KOPT-K1 (cell line): Measurements from ENCODE around the gene UCHL3.

Experiments
- H3K27ac ChIP-seq: fragments of 200-600 bp; sonication (generic); 2 replicates; pipeline ENCODE4 v1.5.1; 2016; ENCODE audit warnings: antibody characterized with exemption, mild to moderate bottlenecking, low read depth, low read length; ENCODE audit not compliant: poor library complexity, severe bottlenecking
- H3K36me3 ChIP-seq: fragments of 200-600 bp; sonication (generic); 2 replicates; pipeline ENCODE4 v1.5.1; 2017; ENCODE audit warnings: antibody characterized with exemption, mild to moderate bottlenecking, low read length, moderate library complexity; ENCODE audit not compliant: insufficient read depth
- H3K9me3 ChIP-seq: fragments of 200-600 bp; sonication (generic); 2 replicates; pipeline ENCODE4 v1.5.1; 2017; ENCODE audit warnings: antibody characterized with exemption, low read length, mild to moderate bottlenecking; ENCODE audit not compliant: insufficient read depth, poor library complexity, severe bottlenecking

The UCHL3 gene

GRCh38 chr13:75581874-75582640 lies 32.5 kb downstream of the UCHL3 start:
- peaks cover 42% of the 10 kb centered on the region for H3K36me3 ChIP-seq

GRCh38 chr13:75583091-75583490 lies 33.5 kb downstream of the UCHL3 start:
- Histone ChIP-seq H3K27ac (no peak overlapping the region), H3K36me3 (peaks cover 41% of the 10 kb centered on the region), H3K9me3 (peaks cover 21% of the 10 kb centered on the region)

More at GRCh38 chr13:75581874-75582640, 32.5 kb downstream of the UCHL3 start:
- H3K27ac ChIP-seq, result no peak overlapping the region
- peaks cover 21% of the 10 kb centered on the region for H3K9me3 ChIP-seq

- Histone ChIP-seq H3K36me3 (peaks cover 55% of the 10 kb centered on the region), H3K9me3 (peaks cover 21% of the 10 kb centered on the region), H3K27ac (no peak overlapping the region)
Measured at GRCh38 chr13:75585153-75585552, 35.6 kb downstream of the UCHL3 start.

- Histone ChIP-seq H3K36me3 (peaks cover 49% of the 10 kb centered on the region), H3K9me3 (peaks cover 17% of the 10 kb centered on the region), H3K27ac (no peak overlapping the region)
Measured at GRCh38 chr13:75587679-75588078, 38.1 kb downstream of the UCHL3 start.

- H3K27ac ChIP-seq, result no peak overlapping the region
- H3K36me3 ChIP-seq, result peaks cover 43% of the 10 kb centered on the region
- H3K9me3 ChIP-seq, result no peaks in the 10 kb centered on the region
Measured at GRCh38 chr13:75596657-75597182, 47.1 kb downstream of the UCHL3 start.

- H3K9me3 ChIP-seq, result no peaks in the 10 kb centered on the region
- H3K36me3 ChIP-seq, result peaks cover 57% of the 10 kb centered on the region
- H3K27ac ChIP-seq, result no peak overlapping the region
Measured at GRCh38 chr13:75600371-75600770, 50.8 kb downstream of the UCHL3 start.

GRCh38 chr13:75603038-75603437 lies 53.4 kb downstream of the UCHL3 start:
- Histone ChIP-seq H3K36me3 (peaks cover 60% of the 10 kb centered on the region), H3K9me3 (no peaks in the 10 kb centered on the region), H3K27ac (no peak overlapping the region)

- H3K36me3 ChIP-seq, result peaks cover 39% of the 10 kb centered on the region
- H3K27ac ChIP-seq, result no peak overlapping the region
- no peaks in the 10 kb centered on the region for H3K9me3 ChIP-seq
Measured at GRCh38 chr13:75607447-75607846, 57.9 kb downstream of the UCHL3 start.

GRCh38 chr13:75610466-75610865 lies 60.9 kb downstream of the UCHL3 start:
- Histone ChIP-seq H3K9me3 (no peaks in the 10 kb centered on the region), H3K27ac (no peak overlapping the region)

GRCh38 chr13:75612354-75612753 lies 62.8 kb downstream of the UCHL3 start:
- Histone ChIP-seq H3K36me3 (peaks cover 13% of the 10 kb centered on the region), H3K9me3 (no peaks in the 10 kb centered on the region), H3K27ac (no peak overlapping the region)

More at GRCh38 chr13:75610466-75610865, 60.9 kb downstream of the UCHL3 start:
- H3K36me3 ChIP-seq, result peaks cover 21% of the 10 kb centered on the region

- no peak overlapping the region for H3K27ac ChIP-seq
- peaks cover 5% of the 10 kb centered on the region; the same call in 1 of the 2 replicates for H3K36me3 ChIP-seq
- no peaks in the 10 kb centered on the region for H3K9me3 ChIP-seq
Measured at GRCh38 chr13:75617230-75617629, 67.6 kb downstream of the UCHL3 start.

GRCh38 chr13:75618308-75618707 lies 68.7 kb downstream of the UCHL3 start:
- peaks cover 5% of the 10 kb centered on the region; the same call in 1 of the 2 replicates for H3K36me3 ChIP-seq
- H3K27ac ChIP-seq, result no peak overlapping the region
- no peaks in the 10 kb centered on the region for H3K9me3 ChIP-seq

GRCh38 chr13:75620020-75620419 lies 70.4 kb downstream of the UCHL3 start:
- H3K36me3 ChIP-seq, result peaks cover 5% of the 10 kb centered on the region; the same call in 1 of the 2 replicates
- no peak overlapping the region for H3K27ac ChIP-seq
- no peaks in the 10 kb centered on the region for H3K9me3 ChIP-seq

GRCh38 chr13:75621147-75621546 lies 71.6 kb downstream of the UCHL3 start:
- H3K9me3 ChIP-seq, result no peaks in the 10 kb centered on the region
- H3K36me3 ChIP-seq, result peaks cover 13% of the 10 kb centered on the region; the same call in 1 of the 2 replicates
- no peak overlapping the region for H3K27ac ChIP-seq

- 0 out of 2 replicates have a peak, but pooled peaks cover 8% of the 10 kb centered on the region for H3K36me3 ChIP-seq
- no peaks in the 10 kb centered on the region for H3K9me3 ChIP-seq
- no peak overlapping the region for H3K27ac ChIP-seq
Measured at GRCh38 chr13:75628801-75629200, 79.2 kb downstream of the UCHL3 start.

GRCh38 chr13:75633285-75633684 lies 83.7 kb downstream of the UCHL3 start:
- H3K36me3 ChIP-seq, result no peaks in the 10 kb centered on the region
- H3K9me3 ChIP-seq, result no peaks in the 10 kb centered on the region
- no peak overlapping the region for H3K27ac ChIP-seq
